Trophoblast cell (in vitro differentiated cells and primary cell): ENCODE measurements around the gene CCT6B.

Source experiments
- DNase-seq, 2 donors: peaks; one replicate each; pipeline ENCODE4 v3.0.0-alpha.2; 2016
- H2AFZ ChIP-seq: 2 replicates; pipeline ENCODE4 v1.6.1; 2013; ENCODE audit warnings: low read length, moderate library complexity, mild to moderate bottlenecking; ENCODE audit not compliant: insufficient read depth, poor library complexity
- H2AK5ac ChIP-seq: 2 replicates; pipeline ENCODE4 v1.6.1; 2013; ENCODE audit warnings: mild to moderate bottlenecking, low read length
- H2BK120ac ChIP-seq: 2 replicates; pipeline ENCODE4 v1.6.1; 2013; ENCODE audit warnings: low read length, mild to moderate bottlenecking, moderate library complexity; ENCODE audit not compliant: insufficient read depth, poor library complexity
- H2BK12ac ChIP-seq: 2 replicates; pipeline ENCODE4 v1.6.1; 2013; ENCODE audit warnings: mild to moderate bottlenecking, low read length, moderate library complexity
- H2BK5ac ChIP-seq: 2 replicates; pipeline ENCODE4 v1.6.1; 2013; ENCODE audit warnings: low read length, low read depth, moderate library complexity, mild to moderate bottlenecking; ENCODE audit not compliant: poor library complexity
- H3K14ac ChIP-seq: 2 replicates; pipeline ENCODE4 v1.6.1; 2013; ENCODE audit warnings: mild to moderate bottlenecking, low read length
- H3K18ac ChIP-seq: 2 replicates; pipeline ENCODE4 v1.6.1; 2013; ENCODE audit warnings: mild to moderate bottlenecking, low read length
- H3K23ac ChIP-seq: 2 replicates; pipeline ENCODE4 v1.6.1; 2013; ENCODE audit warnings: low read length
- H3K27ac ChIP-seq: 2 replicates; pipeline ENCODE4 v1.5.1; 2013; ENCODE audit warnings: low read depth, mild to moderate bottlenecking, inconsistent platforms, low read length, moderate library complexity
- H3K27me3 ChIP-seq: 2 replicates; pipeline ENCODE4 v1.6.1; 2013; ENCODE audit warnings: inconsistent platforms, mild to moderate bottlenecking, low read length, moderate library complexity; ENCODE audit not compliant: insufficient read depth
- H3K36me3 ChIP-seq, 2 experiments: 1 replicate in 1 of 2; 2 replicates in 1 of 2; pipeline ENCODE4 v1.6.1; 2013; ENCODE audit warnings: low read length in 2 of 2, mild to moderate bottlenecking in 2 of 2, moderate library complexity in 1 of 2; ENCODE audit not compliant: insufficient read depth in 2 of 2, control insufficient read depth in 1 of 2
- H3K4ac ChIP-seq: 2 replicates; pipeline ENCODE4 v1.6.1; 2013; ENCODE audit warnings: low read depth, mild to moderate bottlenecking, low read length, moderate library complexity
- H3K4me1 ChIP-seq, 2 experiments: 1 replicate in 1 of 2; 2 replicates in 1 of 2; pipeline ENCODE4 v1.6.1; 2013; ENCODE audit warnings: low read length in 2 of 2, mild to moderate bottlenecking in 2 of 2, moderate library complexity in 1 of 2; ENCODE audit not compliant: insufficient read depth in 2 of 2, control insufficient read depth in 1 of 2
- H3K4me2 ChIP-seq: 2 replicates; pipeline ENCODE4 v1.6.1; 2013; ENCODE audit warnings: inconsistent platforms, mild to moderate bottlenecking, low read length, moderate library complexity
- H3K4me3 ChIP-seq: 2 replicates; pipeline ENCODE4 v1.5.1; 2013; ENCODE audit warnings: mild to moderate bottlenecking, low read depth, low read length, inconsistent platforms
- H3K79me1 ChIP-seq: one replicate; pipeline ENCODE4 v1.6.1; 2013; ENCODE audit warnings: low read length
- H3K79me2 ChIP-seq: 2 replicates; pipeline ENCODE4 v1.6.1; 2013; ENCODE audit warnings: low read length, mild to moderate bottlenecking; ENCODE audit not compliant: control insufficient read depth, insufficient read depth, poor library complexity
- H3K9ac ChIP-seq: 2 replicates; pipeline ENCODE4 v1.6.1; 2013; ENCODE audit warnings: mild to moderate bottlenecking, low read length
- H3K9me3 ChIP-seq: 2 replicates; pipeline ENCODE4 v1.6.1; 2013; ENCODE audit warnings: low read depth, mild to moderate bottlenecking, control low read depth, inconsistent platforms, low read length; ENCODE audit not compliant: insufficient read depth
- H4K12ac ChIP-seq: 2 replicates; pipeline ENCODE4 v1.6.1; 2013; ENCODE audit warnings: low read depth, mild to moderate bottlenecking, low read length, moderate library complexity
- H4K8ac ChIP-seq: 2 replicates; pipeline ENCODE4 v1.6.1; 2013; ENCODE audit warnings: low read depth, mild to moderate bottlenecking, low read length, moderate library complexity
- H4K91ac ChIP-seq: one replicate; pipeline ENCODE4 v1.6.1; 2013; ENCODE audit warnings: low read depth, mild to moderate bottlenecking, low read length, moderate library complexity
- WGBS: extraction: QIAGEN DNeasy Blood & Tissue Kit; methylation state at CpG from one replicate; pipeline ENCODE4 v1.1.7; 2013; ENCODE audit warnings: missing lambda C conversion rate; ENCODE audit not compliant: insufficient read length, insufficient coverage; ENCODE audit errors: extremely low coverage; 5-methylcytosine and 5-hydroxymethylcytosine counted together

The CCT6B gene

DNA sequence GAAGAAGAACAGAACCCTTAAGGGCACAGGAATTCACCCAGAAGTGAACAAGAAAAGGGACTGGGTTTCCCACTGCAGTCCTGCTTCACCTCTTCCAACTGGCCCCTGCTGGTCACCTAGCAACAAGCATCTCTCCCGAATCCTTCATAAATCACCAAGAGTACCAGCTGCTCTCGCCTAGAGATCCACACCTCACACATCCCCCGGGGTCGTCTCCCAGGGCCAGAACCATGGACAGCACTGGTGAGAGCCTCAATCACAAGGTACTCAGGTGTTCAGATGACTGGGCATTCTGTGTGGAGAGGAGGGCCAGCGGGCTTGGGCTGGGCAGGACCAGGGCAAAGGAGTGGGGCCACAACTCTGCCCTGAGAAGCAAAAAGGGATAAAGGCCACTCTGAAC, 65.9 kb downstream of the CCT6B start:
- Histone ChIP-seq H3K23ac (no peak overlapping the region), H3K79me1 (no peaks in the 10 kb centered on the region), H4K91ac (no peak overlapping the region), H3K36me3 (no peaks in the 10 kb centered on the region), H3K14ac (no peak overlapping the region), H3K4me3 (no peak overlapping the region), H3K9me3 (peaks cover 5% of the 10 kb centered on the region), H4K12ac (no peak overlapping the region), H2BK120ac (no peak overlapping the region), H3K4ac (no peak overlapping the region), H2BK5ac (no peak overlapping the region), H2BK12ac (no peak overlapping the region), H2AFZ (no peak overlapping the region), H3K9ac (no peak overlapping the region), H3K27me3 (peaks cover 2% of the 10 kb centered on the region), H3K27ac (no peak overlapping the region), H2AK5ac (no peak overlapping the region), H3K4me2 (no peak overlapping the region), H3K4me1 (no peaks in the 10 kb centered on the region), H3K18ac (no peak overlapping the region), H4K8ac (no peak overlapping the region), H3K79me2 (no peaks in the 10 kb centered on the region)
- no peak for DNase-seq
- WGBS, result no CpG with 5 or more reads among the region's 5 CpGs

DNA sequence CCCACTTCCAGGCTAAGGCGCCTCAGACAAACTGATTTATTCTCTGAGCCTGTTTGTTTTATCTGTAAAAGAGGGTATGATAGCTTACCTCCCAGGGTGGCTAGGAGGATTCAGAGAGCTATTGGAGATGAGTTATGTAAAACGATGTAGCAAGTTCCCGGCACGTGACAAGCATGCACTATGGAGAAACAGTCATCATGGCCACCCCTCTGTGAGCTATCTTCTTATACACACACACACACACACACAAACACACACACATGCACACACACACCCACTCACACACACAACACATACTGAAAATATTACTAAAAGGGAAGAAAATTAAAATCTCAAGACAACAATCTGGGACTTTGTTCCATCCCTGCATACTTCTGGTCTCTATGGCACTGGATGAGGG, 66.3 kb downstream of the CCT6B start:
- Histone ChIP-seq H3K9me3 (peaks cover 5% of the 10 kb centered on the region), H3K4me1 (no peaks in the 10 kb centered on the region), H3K4ac (no peak overlapping the region), H3K27ac (no peak overlapping the region), H4K8ac (no peak overlapping the region), H2BK120ac (no peak overlapping the region), H3K4me2 (no peak overlapping the region), H4K12ac (no peak overlapping the region), H3K23ac (no peak overlapping the region), H2BK5ac (no peak overlapping the region), H3K79me2 (no peaks in the 10 kb centered on the region), H2AK5ac (no peak overlapping the region), H3K79me1 (no peaks in the 10 kb centered on the region), H2AFZ (no peak overlapping the region), H3K36me3 (no peaks in the 10 kb centered on the region), H3K9ac (no peak overlapping the region), H3K14ac (no peak overlapping the region), H3K27me3 (peaks cover 2% of the 10 kb centered on the region), H4K91ac (no peak overlapping the region), H3K4me3 (no peak overlapping the region), H3K18ac (no peak overlapping the region), H2BK12ac (no peak overlapping the region)
- WGBS, result no CpG with 5 or more reads among the region's 4 CpGs
- no peak for DNase-seq

DNA sequence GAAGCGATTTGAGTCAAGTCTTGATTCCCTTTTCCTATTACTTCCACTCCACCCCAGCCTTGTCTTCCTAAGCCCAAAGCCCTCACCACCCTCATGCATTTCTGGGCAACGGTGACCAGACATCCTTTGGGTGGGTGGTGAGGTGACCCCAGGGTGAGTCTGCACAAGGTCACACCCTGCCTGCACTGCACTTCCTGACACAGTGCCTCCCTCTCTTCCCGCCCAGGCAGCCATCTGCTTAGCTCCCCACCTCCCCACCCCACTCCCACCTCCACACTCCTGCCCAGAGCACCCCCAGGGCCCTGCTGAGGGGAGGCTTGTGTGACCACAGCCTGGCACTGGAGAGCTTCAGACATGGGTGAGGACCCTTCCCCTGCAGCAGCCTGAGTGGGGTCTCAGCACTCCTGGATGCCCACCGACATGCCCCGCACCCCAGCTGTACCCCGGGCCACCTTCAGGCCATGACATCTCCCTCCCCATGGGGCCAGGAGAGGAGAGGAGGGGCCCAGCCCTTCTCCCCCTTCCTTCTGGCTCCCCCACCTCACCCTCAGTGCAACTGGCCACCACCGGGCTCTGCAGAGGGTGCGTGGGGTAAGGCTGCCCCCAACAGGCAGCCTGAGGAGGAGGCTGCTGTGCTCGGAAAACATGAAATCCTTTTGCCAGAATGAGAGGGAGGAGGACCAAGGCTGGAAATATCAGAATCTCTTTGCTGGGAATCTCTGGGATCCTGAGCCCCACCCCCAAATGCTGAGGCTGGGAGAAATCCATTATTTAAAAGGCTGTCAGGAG, 68.6 kb downstream of the CCT6B start:
- Histone ChIP-seq H2BK5ac (no peak overlapping the region), H3K79me2 (no peaks in the 10 kb centered on the region), H3K4me3 (no peak overlapping the region), H4K8ac (no peak overlapping the region), H3K18ac (no peak overlapping the region), H2BK120ac (no peak overlapping the region), H4K12ac (no peak overlapping the region), H3K23ac (no peak overlapping the region), H2AK5ac (no peak overlapping the region), H3K9me3 (peaks cover 1% of the 10 kb centered on the region), H3K27ac (no peak overlapping the region), H3K9ac (no peak overlapping the region), H2BK12ac (no peak overlapping the region), H3K4me2 (no peak overlapping the region), H3K36me3 (no peaks in the 10 kb centered on the region), H3K4ac (no peak overlapping the region), H3K79me1 (no peaks in the 10 kb centered on the region), H3K4me1 (no peaks in the 10 kb centered on the region), H3K14ac (no peak overlapping the region), H4K91ac (no peak overlapping the region), H3K27me3 (no peaks in the 10 kb centered on the region), H2AFZ (no peak overlapping the region)
- WGBS, result no CpG with 5 or more reads among the region's 9 CpGs
- peak in 1 of 2 donors; percentile 15 for DNase-seq

DNA sequence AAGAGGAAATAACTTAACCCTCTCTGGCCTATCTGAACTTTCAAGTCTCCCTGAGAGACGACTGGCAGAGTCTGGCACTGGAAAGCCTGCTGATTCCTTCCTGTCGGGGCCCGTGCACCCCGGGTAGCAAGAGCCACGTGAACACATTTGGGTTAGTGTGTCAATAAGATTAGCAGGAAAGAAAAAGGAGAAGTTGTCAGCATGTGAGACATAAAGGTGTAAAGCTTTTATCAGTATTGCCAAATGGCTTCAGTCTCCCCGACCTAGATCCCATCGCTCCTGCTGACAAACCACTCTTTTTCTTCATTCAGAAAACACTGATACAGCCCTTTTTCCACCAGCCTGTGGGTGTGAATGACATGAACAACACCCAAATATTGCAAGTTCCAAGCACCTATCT, 74.4 kb downstream of the CCT6B start:
- H2AFZ ChIP-seq, result no peak overlapping the region
- no peak overlapping the region for H3K4me3 ChIP-seq
- no peak overlapping the region for H4K8ac ChIP-seq
- no peak overlapping the region for H4K91ac ChIP-seq
- no peak overlapping the region for H3K18ac ChIP-seq
- no peak overlapping the region for H4K12ac ChIP-seq
- H3K4me2 ChIP-seq, result no peak overlapping the region
- no peak overlapping the region for H3K9ac ChIP-seq
- H3K36me3 ChIP-seq, result no peaks in the 10 kb centered on the region
- no peak overlapping the region for H3K4ac ChIP-seq
- H3K79me1 ChIP-seq, result no peaks in the 10 kb centered on the region
- H2BK120ac ChIP-seq, result no peak overlapping the region
- no peaks in the 10 kb centered on the region for H3K79me2 ChIP-seq
- no peak overlapping the region for H2AK5ac ChIP-seq
- no peak overlapping the region for H3K14ac ChIP-seq
- H3K27me3 ChIP-seq, result peaks cover 2% of the 10 kb centered on the region
- no peak for DNase-seq
- H2BK12ac ChIP-seq, result no peak overlapping the region
- H3K23ac ChIP-seq, result no peak overlapping the region
- no CpG with 5 or more reads among the region's 7 CpGs for WGBS
- H3K27ac ChIP-seq, result no peak overlapping the region
- no peaks in the 10 kb centered on the region for H3K9me3 ChIP-seq
- no peak overlapping the region for H2BK5ac ChIP-seq
- H3K4me1 ChIP-seq, result no peaks in the 10 kb centered on the region
